Peyer's patch (tissue), 4 donors: Measurements from ENCODE around the gene CDC42. TPM values are rescaled to one million over a fixed set of nuclear protein-coding genes. Genes with fewer than 3 reads are reported as not detected.
A peak's percentile ranks its signal among the peaks of the same experiment; 100 is the strongest.

Experiments
- DNase-seq, 3 donors: peaks; one replicate each; pipeline ENCODE4 v3.0.0-alpha.2; 2017 to 2019
- H3K27ac ChIP-seq, 4 donors: fragments of 200-600 bp; sonication (generic); one replicate each; pipeline ENCODE4 v1.5.1; 2016 to 2019
- H3K27me3 ChIP-seq, 2 donors: fragments of 200-600 bp; sonication (generic); one replicate each; pipeline ENCODE4 v1.5.1; 2019
- H3K36me3 ChIP-seq, 3 donors: fragments of 200-600 bp; sonication (generic); one replicate each; pipeline ENCODE4 v1.5.1; 2016 to 2019
- H3K4me1 ChIP-seq, 4 donors: fragments of 200-600 bp; sonication (generic); one replicate each; pipeline ENCODE4 v1.5.1; 2016 to 2019
- H3K4me3 ChIP-seq, 4 donors: fragments of 200-600 bp; sonication (generic); 1 replicate in 3 of 4; 2 replicates in 1 of 4; pipeline ENCODE4 v1.5.1; 2016 to 2019; ENCODE audit warnings: mild to moderate bottlenecking in 1 of 4
- H3K9me3 ChIP-seq, 4 donors: fragments of 200-600 bp; sonication (generic); one replicate each; pipeline ENCODE4 v1.5.1; 2016 to 2019; ENCODE audit warnings: mild to moderate bottlenecking in 1 of 4
- CTCF ChIP-seq, 6 experiments: fragments of 450-650 bp in 4 of 6; fragments of 200-600 bp in 2 of 6; sonication (generic) in 1 of 6; IDR thresholded peaks; one replicate each; pipeline ENCODE4 v1.5.1; 2017 to 2019; ENCODE audit warnings: antibody characterized with exemption in 6 of 6, mild to moderate bottlenecking in 3 of 6, moderate library complexity in 1 of 6
- POLR2A ChIP-seq, 2 donors: fragments of 450-650 bp; IDR thresholded peaks; one replicate each; pipeline ENCODE4 v1.5.1; 2017; ENCODE audit warnings: antibody characterized with exemption in 2 of 2, mild to moderate bottlenecking in 2 of 2, moderate library complexity in 2 of 2
- total RNA-seq, 4 donors: library from RNA; depleted of rRNA; stranded (reverse); fragments of >200 nt; gene quantifications; one replicate each; pipeline ENCODE4 v1.1.0, GENCODE V29; 2016

The CDC42 gene
- total RNA-seq, 4 donors from 2014 or later, result 89.6 to 224 (median 157) TPM

GRCh38 chr1:22053861-22054770 is 1.6 kb downstream of the CDC42 start:
- TF ChIP-seq CTCF (IDR thresholded peaks at IDR 0.05) (no peak), POLR2A (IDR thresholded peaks at IDR 0.05) (no peak)
- H3K9me3 ChIP-seq, result no peaks in the 10 kb centered on the region
- peaks cover 0 to 9% (median 0%) of the 10 kb centered on the region in 3 donors for H3K36me3 ChIP-seq
- peak in 1 of 3 donors; percentile 44 for DNase-seq
- H3K27ac ChIP-seq, result peak overlapping the region; percentile 98 to 100 (median 100)
- no peaks in the 10 kb centered on the region for H3K27me3 ChIP-seq
- peaks cover 0 to 49% (median 6%) of the 10 kb centered on the region in 4 donors for H3K4me1 ChIP-seq
- H3K4me3 ChIP-seq, result peak overlapping the region; percentile 69 to 100 (median 99)

GRCh38 chr1:22055463-22055862 is 3.0 kb downstream of the CDC42 start:
- H3K36me3 ChIP-seq, result peaks cover 0 to 9% (median 0%) of the 10 kb centered on the region in 3 donors
- peaks cover 0 to 62% (median 7%) of the 10 kb centered on the region in 4 donors for H3K4me1 ChIP-seq
- TF ChIP-seq CTCF (IDR thresholded peaks at IDR 0.05) (no peak), POLR2A (IDR thresholded peaks at IDR 0.05) (no peak)
- no peak overlapping the region for H3K4me3 ChIP-seq
- H3K27me3 ChIP-seq, result no peaks in the 10 kb centered on the region
- H3K27ac ChIP-seq, result no peak overlapping the region
- peak in 1 of 3 donors; percentile 41 for DNase-seq
- no peaks in the 10 kb centered on the region for H3K9me3 ChIP-seq

- Histone ChIP-seq H3K4me1 (peaks cover 0 to 66% (median 8%) of the 10 kb centered on the region in 4 donors), H3K4me3 (no peak overlapping the region), H3K27me3 (no peaks in the 10 kb centered on the region), H3K27ac (no peak overlapping the region), H3K9me3 (no peaks in the 10 kb centered on the region), H3K36me3 (peaks cover 0 to 9% (median 0%) of the 10 kb centered on the region in 3 donors)
- peak in 1 of 3 donors; percentile 4 for DNase-seq
- TF ChIP-seq CTCF (IDR thresholded peaks at IDR 0.05) (no peak), POLR2A (IDR thresholded peaks at IDR 0.05) (no peak)
These were observed 3.5 kb downstream of the CDC42 start for GRCh38 chr1:22056043-22056442.

- Histone ChIP-seq H3K27me3 (no peaks in the 10 kb centered on the region), H3K27ac (peak overlapping the region in 1 of 4 donors; percentile 13), H3K4me3 (no peak overlapping the region), H3K4me1 (peaks cover 0 to 67% (median 13%) of the 10 kb centered on the region in 4 donors), H3K36me3 (peaks cover 0 to 9% (median 0%) of the 10 kb centered on the region in 3 donors), H3K9me3 (no peaks in the 10 kb centered on the region)
- peak in 1 of 3 donors; percentile 7 for DNase-seq
- TF ChIP-seq CTCF (IDR thresholded peaks at IDR 0.05) (no peak), POLR2A (IDR thresholded peaks at IDR 0.05) (no peak)
These were observed 4.4 kb downstream of the CDC42 start for GRCh38 chr1:22056936-22057335.

- Histone ChIP-seq H3K4me1 (peaks cover 0 to 70% (median 16%) of the 10 kb centered on the region in 4 donors), H3K4me3 (no peak overlapping the region), H3K27me3 (no peaks in the 10 kb centered on the region), H3K36me3 (peaks cover 0 to 9% (median 0%) of the 10 kb centered on the region in 3 donors), H3K9me3 (no peaks in the 10 kb centered on the region), H3K27ac (no peak overlapping the region)
- DNase-seq, result peak in 1 of 3 donors; percentile 30
- TF ChIP-seq CTCF (IDR thresholded peaks at IDR 0.05) (no peak), POLR2A (IDR thresholded peaks at IDR 0.05) (no peak)
These were observed 5.4 kb downstream of the CDC42 start for GRCh38 chr1:22057861-22058260.
